ENCODE results near the gene CTIF. TPM values are rescaled to one million over a fixed set of nuclear protein-coding genes. Genes with fewer than 3 reads are reported as not detected.

The CTIF gene
- total and polyA plus RNA-seq, 2 experiments from 2014 or later = 8.6 to 14.4 TPM

GRCh38 chr18:48776641-48777025, 237.8 kb downstream of the CTIF start:
- Histone ChIP-seq H4K20me1 (replicated peaks; ENCODE audit: insufficient read depth) (no peaks in the 10 kb centered on the region; the same call in none of the 2 replicates), H3K4me3 (no peak overlapping the region), H3K27me3 (ENCODE audit: insufficient read depth) (no peaks in the 10 kb centered on the region), H3K36me3 (ENCODE audit: insufficient read depth) (no peaks in the 10 kb centered on the region), H2AFZ (no peak overlapping the region), H3K4me2 (no peak overlapping the region), H3F3A (replicated peaks; ENCODE audit: low read depth) (no peaks in the 10 kb centered on the region), H3K4me1 (ENCODE audit: insufficient read depth) (no peaks in the 10 kb centered on the region), H3K79me2 (replicated peaks; ENCODE audit: insufficient read depth) (0 out of 2 replicates have a peak, but pooled peaks cover 3% of the 10 kb centered on the region), H3K27ac (ENCODE audit: low read depth) (no peak overlapping the region), H3K9me2 (ENCODE audit: insufficient read depth) (peaks cover 4% of the 10 kb centered on the region; the same call in 1 of the 2 replicates)
- Mint-ChIP-seq H3K27ac (no peak overlapping the region), H3K27me3 (ENCODE audit: insufficient read depth, low read depth, poor library complexity) (peaks cover 10% of the 10 kb centered on the region), H3K4me1 (peaks cover 18% of the 10 kb centered on the region), H3K4me3 (no peak overlapping the region), H3K9me3 (no peaks in the 10 kb centered on the region; the same call in 2 of the 3 replicates), H3K36me3 (ENCODE audit: low read depth) (no peaks in the 10 kb centered on the region; the same call in 2 of the 3 replicates)
- DNase-seq (ENCODE audit: low spot score) (no peak), ATAC-seq (peak; percentile 26)
- TF ChIP-seq CREB1 (CRISPR knock-in tag; IDR thresholded peaks at IDR 0.05; ENCODE audit: low read depth) (no peak), ETS1 (IDR thresholded peaks at IDR 0.05) (no peak), ZNF114 (CRISPR knock-in tag; IDR thresholded peaks at IDR 0.05) (no peak), EZH2 (IDR thresholded peaks at IDR 0.05; ENCODE audit: low read depth, unreplicated experiment) (no peak)

- Mint-ChIP-seq H3K36me3 (ENCODE audit: low read depth) (no peaks in the 10 kb centered on the region; the same call in 2 of the 3 replicates), H3K27ac (no peak overlapping the region), H3K27me3 (ENCODE audit: insufficient read depth, low read depth, poor library complexity) (peaks cover 10% of the 10 kb centered on the region), H3K4me3 (no peak overlapping the region), H3K4me1 (peaks cover 20% of the 10 kb centered on the region; the same call in 2 of the 3 replicates), H3K9me3 (no peaks in the 10 kb centered on the region; the same call in 2 of the 3 replicates)
- Histone ChIP-seq H3K79me2 (replicated peaks; ENCODE audit: insufficient read depth) (0 out of 2 replicates have a peak, but pooled peaks cover 3% of the 10 kb centered on the region), H4K20me1 (replicated peaks; ENCODE audit: insufficient read depth) (no peaks in the 10 kb centered on the region; the same call in none of the 2 replicates), H3K9me2 (ENCODE audit: insufficient read depth) (peaks cover 4% of the 10 kb centered on the region; the same call in 1 of the 2 replicates), H3K4me3 (no peak overlapping the region), H3K36me3 (ENCODE audit: insufficient read depth) (no peaks in the 10 kb centered on the region), H3K27ac (ENCODE audit: low read depth) (no peak overlapping the region), H3K27me3 (ENCODE audit: insufficient read depth) (no peaks in the 10 kb centered on the region), H3K4me2 (no peak overlapping the region), H2AFZ (no peak overlapping the region), H3K4me1 (ENCODE audit: insufficient read depth) (no peaks in the 10 kb centered on the region), H3F3A (replicated peaks; ENCODE audit: low read depth) (no peaks in the 10 kb centered on the region)
- DNase-seq (ENCODE audit: low spot score) (peak; percentile 82), ATAC-seq (peak; percentile 92)
- no peak for TF ChIP-seq REST (IDR thresholded peaks at IDR 0.05; ENCODE audit: unreplicated experiment)
- TF ChIP-seq CTCF (conservative IDR thresholded peaks at IDR 0.05; ENCODE audit: low read depth in 2 of 2) = peak; percentile 88 to 95
Observed at GRCh38 chr18:48777026-48777743, 238.4 kb downstream of the CTIF start.
